Peyer's patch (tissue), 4 donors: Measurements from ENCODE around the gene OBP2B.

Experiments used
- CTCF ChIP-seq, 6 experiments: fragments of 450-650 bp in 4 of 6; fragments of 200-600 bp in 2 of 6; sonication (generic) in 1 of 6; IDR thresholded peaks; one replicate each; pipeline ENCODE4 v1.5.1; 2017 to 2019; ENCODE audit warnings: antibody characterized with exemption in 6 of 6, mild to moderate bottlenecking in 3 of 6, moderate library complexity in 1 of 6
- POLR2A ChIP-seq, 2 donors: fragments of 450-650 bp; IDR thresholded peaks; one replicate each; pipeline ENCODE4 v1.5.1; 2017; ENCODE audit warnings: antibody characterized with exemption in 2 of 2, mild to moderate bottlenecking in 2 of 2, moderate library complexity in 2 of 2

GRCh38 chr9:133187561-133188005 is 21.5 kb downstream of the OBP2B start:
- no peak for TF ChIP-seq CTCF (IDR thresholded peaks at IDR 0.05)
- TF ChIP-seq POLR2A (IDR thresholded peaks at IDR 0.05) = no peak
